Astrocyte of the cerebellum (primary cell): ENCODE results near the gene PLBD1.

Source experiments
- DNase-seq: peaks from one replicate; pipeline ENCODE4 v3.0.0-alpha.2; 2011; ENCODE audit warnings: low read depth
- H3K4me3 ChIP-seq: 2 replicates; pipeline ENCODE4 v1.5.1; 2011; ENCODE audit warnings: mild to moderate bottlenecking, low read depth, low read length, moderate library complexity
- CTCF ChIP-seq: IDR thresholded peaks from 2 replicates; pipeline ENCODE4 v1.5.1; 2012; ENCODE audit warnings: low read length, low read depth, moderate library complexity, mild to moderate bottlenecking; ENCODE audit errors: missing control alignments
- in situ Hi-C: cut with HindIII; loops from 2 replicates; pipeline ENCODE4 v1.10.0; 2017; ENCODE audit warnings: low sequenced_read_pairs

PLBD1 gene

GRCh38 chr12:14560904-14561574, 6.6 kb downstream of the PLBD1 start:
- in situ Hi-C loops, result no loop called here
- no peak overlapping the region for H3K4me3 ChIP-seq
- TF ChIP-seq CTCF, result no peak
- no peak for DNase-seq

GRCh38 chr12:14558473-14558959, 9.2 kb downstream of the PLBD1 start:
- H3K4me3 ChIP-seq, result no peak overlapping the region
- DNase-seq, result no peak
- in situ Hi-C loops, result no loop called here
- no peak for TF ChIP-seq CTCF

GRCh38 chr12:14557966-14558365, 9.7 kb downstream of the PLBD1 start:
- TF ChIP-seq CTCF, result no peak
- no peak for DNase-seq
- in situ Hi-C loops, result no loop called here
- H3K4me3 ChIP-seq, result no peak overlapping the region

GRCh38 chr12:14554281-14555007, 13.2 kb downstream of the PLBD1 start:
- in situ Hi-C loops, result no loop called here
- H3K4me3 ChIP-seq, result no peak overlapping the region
- no peak for TF ChIP-seq CTCF
- no peak for DNase-seq

GRCh38 chr12:14548609-14549008, 19.1 kb downstream of the PLBD1 start:
- no peak for TF ChIP-seq CTCF
- in situ Hi-C loops, result no loop called here
- no peak overlapping the region for H3K4me3 ChIP-seq
- DNase-seq, result no peak

GRCh38 chr12:14547571-14547970, 20.1 kb downstream of the PLBD1 start:
- no peak for TF ChIP-seq CTCF
- DNase-seq, result no peak
- H3K4me3 ChIP-seq, result no peak overlapping the region
- in situ Hi-C loops, result no loop called here
